PFSK-1 (cell line): ENCODE measurements around the gene NKTR.

Experiments
- POLR2AphosphoS5 ChIP-seq: IDR thresholded peaks from 2 replicates; pipeline ENCODE4 v1.6.1; 2012; ENCODE audit warnings: low read depth, mild to moderate bottlenecking, control low read depth, low read length, moderate library complexity
- TF ChIP-seq, protein P1 (sequence below), 2 experiments: IDR thresholded peaks; 2 replicates each; pipeline versions ENCODE4 v1.6.1 to v1.8.0; 2011 to 2012; ENCODE audit warnings: low read depth in 2 of 2, low read length in 2 of 2, control low read depth in 1 of 2, inconsistent platforms in 1 of 2, mild to moderate bottlenecking in 1 of 2, moderate library complexity in 1 of 2; ENCODE audit not compliant: insufficient read depth in 1 of 2

DNA sequence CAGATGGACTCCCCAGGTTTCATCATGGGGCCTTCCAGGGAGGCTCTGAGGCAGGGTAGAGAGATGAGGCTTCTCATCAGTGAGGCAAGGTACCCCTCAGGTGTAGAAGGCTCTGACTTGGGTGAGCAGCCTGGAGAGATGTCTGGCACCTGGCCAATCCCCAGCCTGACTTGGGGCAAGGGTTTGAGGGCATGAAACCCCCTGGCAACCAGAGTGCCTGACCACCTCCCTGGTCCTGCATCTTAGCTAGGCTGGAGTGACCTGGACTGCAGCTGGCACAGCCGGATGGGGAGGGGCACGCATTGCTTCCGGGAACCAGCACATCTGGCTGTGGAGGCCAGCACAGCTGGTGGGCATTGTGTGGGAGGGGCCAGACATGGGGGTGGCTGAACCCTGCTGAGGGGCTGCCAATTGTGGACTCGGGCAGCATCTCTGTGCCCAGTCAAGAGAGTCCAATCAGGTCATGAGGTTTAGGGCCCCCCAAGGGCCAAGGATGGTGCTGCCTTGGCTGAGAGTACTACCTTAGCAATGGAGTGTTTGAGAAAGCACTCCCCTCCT lies 54.9 kb downstream of the NKTR start:
- TF ChIP-seq, protein P1, sequence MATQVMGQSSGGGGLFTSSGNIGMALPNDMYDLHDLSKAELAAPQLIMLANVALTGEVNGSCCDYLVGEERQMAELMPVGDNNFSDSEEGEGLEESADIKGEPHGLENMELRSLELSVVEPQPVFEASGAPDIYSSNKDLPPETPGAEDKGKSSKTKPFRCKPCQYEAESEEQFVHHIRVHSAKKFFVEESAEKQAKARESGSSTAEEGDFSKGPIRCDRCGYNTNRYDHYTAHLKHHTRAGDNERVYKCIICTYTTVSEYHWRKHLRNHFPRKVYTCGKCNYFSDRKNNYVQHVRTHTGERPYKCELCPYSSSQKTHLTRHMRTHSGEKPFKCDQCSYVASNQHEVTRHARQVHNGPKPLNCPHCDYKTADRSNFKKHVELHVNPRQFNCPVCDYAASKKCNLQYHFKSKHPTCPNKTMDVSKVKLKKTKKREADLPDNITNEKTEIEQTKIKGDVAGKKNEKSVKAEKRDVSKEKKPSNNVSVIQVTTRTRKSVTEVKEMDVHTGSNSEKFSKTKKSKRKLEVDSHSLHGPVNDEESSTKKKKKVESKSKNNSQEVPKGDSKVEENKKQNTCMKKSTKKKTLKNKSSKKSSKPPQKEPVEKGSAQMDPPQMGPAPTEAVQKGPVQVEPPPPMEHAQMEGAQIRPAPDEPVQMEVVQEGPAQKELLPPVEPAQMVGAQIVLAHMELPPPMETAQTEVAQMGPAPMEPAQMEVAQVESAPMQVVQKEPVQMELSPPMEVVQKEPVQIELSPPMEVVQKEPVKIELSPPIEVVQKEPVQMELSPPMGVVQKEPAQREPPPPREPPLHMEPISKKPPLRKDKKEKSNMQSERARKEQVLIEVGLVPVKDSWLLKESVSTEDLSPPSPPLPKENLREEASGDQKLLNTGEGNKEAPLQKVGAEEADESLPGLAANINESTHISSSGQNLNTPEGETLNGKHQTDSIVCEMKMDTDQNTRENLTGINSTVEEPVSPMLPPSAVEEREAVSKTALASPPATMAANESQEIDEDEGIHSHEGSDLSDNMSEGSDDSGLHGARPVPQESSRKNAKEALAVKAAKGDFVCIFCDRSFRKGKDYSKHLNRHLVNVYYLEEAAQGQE (IDR thresholded peaks at IDR 0.05; ENCODE audit: insufficient read depth in 1 of 2, low read depth in 2 of 2, low read length in 2 of 2): no peak
- TF ChIP-seq POLR2AphosphoS5: no peak
